Stimulated activated CD8-positive, alpha-beta memory T cell treated with anti-CD3 and anti-CD28 coated beads, Interleukin-4, amount 100 ng/mL, for 4 hours (primary cell): ENCODE measurements around the gene BTG2.
"Not testable (repeated sequence)": the region's sequence is repeated elsewhere in the genome, so short reads cannot be mapped to it uniquely, and the experiment has no call there.

ENCODE experiments used
- DNase-seq, 2 donors: peaks; one replicate each; pipeline ENCODE4 v3.0.0-alpha.2; 2020; ENCODE audit warnings: low read depth in 2 of 2, low spot score in 1 of 2

BTG2 gene

DNA sequence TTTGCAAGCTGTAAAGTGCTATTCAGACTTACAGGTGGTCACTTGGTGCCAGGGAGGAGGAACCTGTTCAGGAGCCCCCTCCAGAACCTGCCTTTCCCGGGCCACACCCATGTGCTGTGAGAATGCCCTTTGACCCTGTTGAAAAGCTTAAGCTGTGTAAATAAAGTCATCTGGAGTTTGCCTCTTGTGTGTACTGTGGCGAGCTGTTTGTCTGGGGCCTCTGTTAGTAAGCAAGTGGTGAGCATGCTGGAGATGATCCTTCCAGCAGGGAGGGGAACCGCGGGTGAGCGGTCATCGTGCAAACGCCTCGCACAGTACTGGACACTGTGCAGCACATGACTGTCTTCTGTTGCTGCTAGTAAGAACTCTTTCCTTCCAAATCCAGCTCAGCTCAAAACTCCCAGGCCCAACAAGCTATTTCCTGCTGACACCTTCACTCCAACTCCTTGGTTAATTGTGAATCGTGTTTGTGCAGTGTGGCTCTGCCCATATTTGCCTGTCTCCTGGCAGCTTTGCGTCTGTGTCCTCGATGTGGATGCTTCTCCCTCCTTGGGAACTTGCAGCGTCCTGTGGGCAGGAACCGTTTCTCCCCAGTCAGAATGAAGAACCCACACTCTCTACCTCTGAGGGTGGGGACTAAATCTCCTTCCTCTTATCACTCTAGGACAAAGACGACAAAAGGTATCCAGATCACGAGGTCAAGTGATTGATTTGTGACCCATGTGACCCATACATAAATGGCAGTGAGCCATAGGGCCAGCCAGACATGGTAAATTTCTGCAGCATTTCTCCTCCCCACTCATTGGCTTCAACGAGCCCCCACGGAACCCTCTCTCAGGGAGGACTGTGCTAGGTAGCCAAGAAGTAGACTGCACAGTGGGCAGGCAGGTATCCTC, 13.9 kb upstream of the BTG2 start:
- no peak for DNase-seq

DNA sequence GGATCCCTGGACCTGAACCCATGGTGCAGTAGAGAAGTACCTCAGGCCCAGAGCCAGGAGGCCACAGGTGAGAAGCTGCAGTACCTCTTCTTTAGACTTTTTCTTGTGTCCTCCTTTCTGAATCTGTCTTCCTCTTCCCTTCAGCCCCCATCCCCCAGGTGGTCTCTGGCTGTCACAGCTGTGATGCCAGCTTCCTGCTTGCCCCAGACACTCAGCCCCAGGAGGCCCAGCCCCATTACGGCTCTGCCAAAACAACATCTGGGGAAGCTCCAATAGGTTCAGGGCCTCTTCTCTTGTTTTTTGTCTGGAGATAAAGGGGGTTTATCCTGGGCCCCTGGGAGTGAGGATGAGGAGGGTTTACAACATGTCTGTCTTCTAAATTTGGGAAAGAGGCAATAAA, 9.5 kb upstream of the BTG2 start:
- DNase-seq: no peak

DNA sequence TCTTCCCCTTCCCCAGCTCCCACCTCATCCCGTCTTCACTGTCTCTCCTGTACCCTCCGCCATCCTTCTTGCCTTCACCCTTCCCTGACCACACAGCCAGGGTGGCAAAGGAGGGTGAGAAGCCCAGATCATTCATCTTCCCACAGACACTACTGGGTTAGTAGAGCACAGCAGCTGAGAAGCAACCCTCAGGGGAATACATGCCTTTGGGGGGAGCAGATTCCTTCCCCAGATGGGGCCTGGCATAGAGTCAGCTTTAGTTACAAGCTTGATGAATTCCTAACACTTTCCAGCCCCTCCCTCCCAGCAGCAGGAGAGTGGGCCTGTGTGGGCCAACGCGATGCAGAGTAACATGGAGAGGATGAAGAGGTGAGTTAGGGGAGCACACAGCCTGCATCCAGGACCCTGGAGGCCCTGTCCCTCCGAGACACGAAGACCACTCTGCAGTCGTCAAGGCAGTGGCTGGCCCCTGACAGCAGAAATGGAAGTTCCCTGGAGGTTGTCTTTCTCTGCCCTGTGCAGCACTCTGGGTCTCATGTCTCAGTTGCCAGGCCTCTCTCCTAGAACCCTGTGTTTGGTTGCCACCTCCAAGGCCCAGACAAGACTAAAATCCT, 8.8 kb upstream of the BTG2 start:
- no peak for DNase-seq

DNA sequence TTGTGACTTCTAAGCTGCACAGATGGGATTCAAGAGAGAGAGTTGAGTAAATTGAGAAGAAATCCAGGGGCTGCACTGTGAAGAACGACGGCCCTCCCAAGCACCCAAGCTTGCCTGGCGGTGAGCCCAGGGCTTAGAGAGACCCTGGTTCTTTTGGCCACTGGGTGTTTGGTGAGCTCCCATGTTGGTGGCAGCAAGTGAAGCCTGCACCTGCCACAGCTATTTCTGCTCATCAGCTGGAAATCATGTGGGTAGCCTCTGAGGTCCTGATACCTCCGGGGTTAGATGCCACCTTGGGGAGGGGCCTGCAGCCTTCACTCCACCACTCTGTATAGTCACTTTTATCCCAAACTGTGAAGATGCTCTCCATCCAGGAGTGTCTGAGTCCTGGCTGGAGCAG, 6.2 kb upstream of the BTG2 start:
- no peak for DNase-seq

DNA sequence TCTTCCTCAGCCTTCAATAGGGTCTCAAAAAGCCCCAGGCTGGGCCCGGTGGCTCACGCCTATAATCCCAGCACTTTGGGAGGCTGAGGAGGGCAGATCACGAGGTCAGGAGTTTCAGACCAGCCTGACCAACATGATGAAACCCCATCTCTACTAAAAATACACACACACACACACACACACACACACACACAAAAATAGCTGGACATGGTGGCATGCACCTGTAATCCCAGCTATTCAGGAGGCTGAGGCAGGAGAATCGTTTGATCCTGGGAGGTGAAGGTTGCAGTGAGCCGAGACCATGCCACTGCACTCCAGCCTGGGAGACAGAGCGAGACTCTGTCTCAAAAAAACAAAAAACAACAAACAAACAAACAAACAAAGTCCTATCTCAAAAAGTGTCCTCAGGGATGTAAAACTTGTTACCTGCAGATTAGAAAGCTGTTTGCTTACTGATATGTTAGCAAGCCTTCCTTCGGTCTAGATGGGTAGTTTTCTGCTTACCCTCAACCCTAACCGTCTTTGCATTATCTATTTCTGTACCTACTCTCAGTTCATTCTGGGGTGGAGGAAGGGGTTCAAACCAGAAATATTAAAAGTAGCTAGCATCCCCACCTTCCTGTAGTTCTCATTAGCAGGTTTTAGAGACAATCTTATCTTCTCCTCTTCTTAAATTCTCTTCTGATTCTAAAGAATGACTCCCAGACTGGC, 5.4 kb upstream of the BTG2 start:
- DNase-seq: not testable (repeated sequence)

DNA sequence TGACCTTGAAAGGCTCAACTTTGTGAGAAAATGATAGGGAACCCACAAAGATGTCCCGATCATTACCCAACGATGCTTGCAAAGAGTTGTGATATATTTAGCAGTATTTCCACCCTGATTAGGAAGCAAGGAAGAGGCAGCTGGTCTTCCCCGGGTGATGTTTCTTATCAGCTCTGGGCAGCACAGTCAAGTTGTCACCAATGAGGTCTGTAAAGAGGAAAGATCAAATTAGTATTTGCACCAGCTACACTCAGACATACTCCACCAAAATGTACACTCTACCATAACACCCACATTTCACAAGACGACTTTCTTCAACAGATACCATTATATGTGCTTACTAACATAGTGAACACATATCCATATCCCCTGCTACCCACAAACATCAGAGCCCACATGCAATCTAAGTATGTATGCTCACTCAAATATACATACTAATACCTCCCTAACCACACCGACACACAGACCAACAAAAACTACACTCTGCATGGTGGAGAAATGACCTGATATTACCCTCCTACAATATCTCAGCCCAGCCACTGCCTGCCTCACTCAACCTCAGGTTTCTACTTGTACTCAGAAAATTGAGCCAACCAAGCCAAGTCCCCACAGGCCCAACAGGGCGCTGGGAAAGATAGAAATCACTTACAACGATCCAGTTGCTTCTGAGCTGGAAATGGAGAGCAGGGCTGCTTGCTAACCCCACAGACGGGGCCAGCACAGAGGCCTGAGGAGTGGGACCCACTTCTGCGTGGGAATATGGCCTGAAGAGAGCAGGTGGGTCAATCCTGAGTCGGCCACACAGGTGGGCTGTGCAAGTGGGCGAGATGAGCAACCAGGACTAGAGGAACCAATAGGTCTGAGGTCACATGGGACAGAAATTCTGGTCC, 4.6 kb upstream of the BTG2 start:
- DNase-seq: no peak

DNA sequence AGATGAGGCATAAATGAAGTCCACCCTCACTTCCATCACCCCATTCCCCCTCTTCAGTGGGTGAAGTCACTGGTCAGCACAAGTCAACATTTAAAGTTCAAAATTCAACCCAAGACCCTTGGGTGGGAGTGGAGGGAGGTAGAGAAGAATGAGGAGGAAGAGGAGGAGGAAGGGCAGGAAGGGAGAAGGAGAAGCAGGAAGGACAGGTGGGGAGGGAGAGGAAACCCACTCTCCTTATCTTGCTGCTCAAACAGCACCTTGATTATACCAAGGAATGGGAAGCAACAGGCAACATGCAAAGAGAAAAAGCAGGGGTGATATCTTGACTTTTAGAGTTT, 4.0 kb upstream of the BTG2 start:
- no peak for DNase-seq

DNA sequence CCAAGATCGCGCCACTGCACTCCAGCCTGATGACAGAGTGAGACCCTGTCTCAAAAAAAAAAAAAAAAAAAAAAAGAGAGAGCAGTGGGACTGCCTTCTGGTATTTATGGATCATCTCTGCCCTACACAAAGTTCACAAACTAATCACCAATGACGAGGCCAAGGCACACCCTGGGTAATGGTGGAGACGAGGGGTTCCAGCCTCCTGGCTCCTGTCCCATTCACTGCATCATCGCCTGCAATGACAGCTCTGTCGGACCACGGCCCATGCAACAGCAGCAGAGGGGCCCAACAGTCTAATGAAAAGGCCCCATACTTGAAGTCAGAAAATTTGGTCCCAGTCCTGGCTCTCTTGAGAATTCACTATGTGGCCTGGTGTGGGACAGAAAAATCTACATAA, 2.9 kb upstream of the BTG2 start:
- DNase-seq: no peak

DNA sequence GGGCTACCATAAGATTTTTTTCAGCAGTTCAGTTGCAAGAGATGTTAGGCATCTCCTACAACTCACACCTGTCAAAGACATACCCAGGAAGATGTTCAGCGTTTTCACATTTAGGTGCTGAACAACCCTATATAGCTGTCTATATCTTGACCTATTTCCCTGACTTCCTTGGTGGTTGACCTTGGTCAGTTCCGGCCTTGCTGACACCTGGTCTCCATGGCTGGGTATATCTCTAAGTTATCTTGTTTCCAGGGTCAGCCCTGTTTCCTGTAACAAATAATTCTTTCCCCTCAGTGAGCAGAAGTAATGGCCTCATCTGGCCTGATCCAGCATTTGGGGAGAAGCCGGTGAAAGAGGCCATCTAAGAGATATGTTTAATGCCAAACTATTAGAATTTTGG, 2.4 kb upstream of the BTG2 start:
- no peak for DNase-seq

DNA sequence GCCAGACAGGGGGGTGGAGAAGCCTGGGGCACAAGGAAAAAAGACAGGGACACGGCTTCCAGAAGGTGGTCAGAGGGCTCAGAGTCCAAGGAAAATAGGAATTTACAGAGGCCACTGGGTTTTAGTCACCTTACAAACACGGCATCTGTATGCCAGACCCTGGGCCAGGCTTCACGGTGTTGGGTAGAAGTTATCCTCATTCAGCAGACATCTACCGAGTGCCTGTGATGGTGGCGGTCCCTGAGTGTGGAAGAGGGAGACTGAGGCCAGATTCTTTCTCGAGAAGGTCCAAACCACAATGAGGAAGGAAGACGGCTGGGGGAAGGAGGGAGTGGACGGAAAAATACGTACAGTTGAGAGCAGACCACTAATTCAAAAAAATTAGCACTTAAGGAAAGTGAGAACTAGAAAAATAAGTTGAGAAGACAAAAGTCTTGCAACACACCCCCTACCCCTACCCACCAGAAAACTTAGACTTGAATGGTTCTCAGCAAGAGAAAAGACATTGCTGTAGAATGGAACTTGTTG, 864 bp upstream of the BTG2 start:
- no peak for DNase-seq

DNA sequence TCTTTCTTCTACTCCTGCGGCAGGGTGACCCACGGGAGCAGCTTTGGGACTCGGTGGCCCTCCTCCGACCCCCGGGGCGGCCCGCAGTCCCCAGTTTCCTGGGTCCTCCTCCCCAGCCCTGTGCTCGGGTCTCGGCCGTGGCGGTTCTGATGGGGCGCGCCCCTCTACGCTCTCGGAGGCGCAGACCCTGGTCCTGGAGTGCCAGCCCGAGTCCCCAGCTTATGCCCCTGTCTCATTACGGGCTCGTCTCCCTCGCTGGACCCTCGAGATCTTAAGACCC, 430 bp downstream of the BTG2 start:
- no peak for DNase-seq

DNA sequence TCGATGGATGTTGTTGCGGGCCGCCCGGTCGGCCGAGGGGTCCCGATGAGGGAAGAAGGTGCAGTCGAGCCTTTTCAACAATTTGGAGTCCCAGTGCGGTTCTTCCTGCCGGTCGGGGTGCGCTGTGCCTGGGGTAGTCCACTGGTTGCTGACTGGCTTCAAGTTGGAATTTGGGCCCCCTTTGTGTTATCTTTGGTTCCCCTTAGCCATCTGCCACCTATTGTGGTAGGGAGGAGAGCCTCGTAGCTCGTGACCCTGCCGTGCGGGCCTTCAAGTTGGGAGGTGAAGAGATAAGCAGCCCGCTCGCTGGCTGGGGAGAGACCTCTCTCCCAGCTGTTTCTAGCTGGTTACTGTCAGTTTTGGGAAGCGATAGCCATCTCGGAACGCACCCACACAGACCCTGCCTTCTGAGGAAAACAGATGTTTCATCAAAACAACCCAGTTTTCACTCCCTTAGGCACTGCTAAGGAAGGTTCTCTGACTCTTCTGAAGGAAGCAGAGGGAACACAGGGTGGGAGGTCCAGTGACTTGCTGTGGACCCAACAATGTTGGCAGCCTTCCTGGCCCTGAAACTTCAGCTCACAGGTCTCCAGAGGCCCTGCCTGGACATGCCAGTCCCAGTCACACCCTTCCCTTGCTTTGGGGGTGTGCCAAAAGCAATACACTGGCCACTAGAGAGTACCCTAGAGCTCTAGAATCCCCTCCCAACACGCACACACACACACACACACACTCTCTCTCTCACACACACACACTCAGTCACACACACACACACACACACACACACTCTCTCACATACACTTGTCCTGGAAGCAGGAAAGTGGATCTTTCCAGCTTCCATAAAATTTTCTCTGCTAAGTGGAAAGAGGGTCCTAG, 1.0 kb downstream of the BTG2 start:
- DNase-seq: no peak

DNA sequence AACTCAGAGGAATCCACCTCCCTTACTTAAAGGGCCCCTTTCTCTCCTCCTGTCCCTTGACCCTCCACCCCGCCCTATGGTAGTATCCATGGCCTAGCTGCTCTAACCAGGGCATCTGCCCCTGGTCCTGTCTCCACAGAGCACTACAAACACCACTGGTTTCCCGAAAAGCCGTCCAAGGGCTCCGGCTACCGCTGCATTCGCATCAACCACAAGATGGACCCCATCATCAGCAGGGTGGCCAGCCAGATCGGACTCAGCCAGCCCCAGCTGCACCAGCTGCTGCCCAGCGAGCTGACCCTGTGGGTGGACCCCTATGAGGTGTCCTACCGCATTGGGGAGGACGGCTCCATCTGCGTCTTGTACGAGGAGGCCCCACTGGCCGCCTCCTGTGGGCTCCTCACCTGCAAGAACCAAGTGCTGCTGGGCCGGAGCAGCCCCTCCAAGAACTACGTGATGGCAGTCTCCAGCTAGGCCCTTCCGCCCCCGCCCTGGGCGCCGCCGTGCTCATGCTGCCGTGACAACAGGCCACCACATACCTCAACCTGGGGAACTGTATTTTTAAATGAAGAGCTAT, 1.7 kb downstream of the BTG2 start:
- no peak for DNase-seq

DNA sequence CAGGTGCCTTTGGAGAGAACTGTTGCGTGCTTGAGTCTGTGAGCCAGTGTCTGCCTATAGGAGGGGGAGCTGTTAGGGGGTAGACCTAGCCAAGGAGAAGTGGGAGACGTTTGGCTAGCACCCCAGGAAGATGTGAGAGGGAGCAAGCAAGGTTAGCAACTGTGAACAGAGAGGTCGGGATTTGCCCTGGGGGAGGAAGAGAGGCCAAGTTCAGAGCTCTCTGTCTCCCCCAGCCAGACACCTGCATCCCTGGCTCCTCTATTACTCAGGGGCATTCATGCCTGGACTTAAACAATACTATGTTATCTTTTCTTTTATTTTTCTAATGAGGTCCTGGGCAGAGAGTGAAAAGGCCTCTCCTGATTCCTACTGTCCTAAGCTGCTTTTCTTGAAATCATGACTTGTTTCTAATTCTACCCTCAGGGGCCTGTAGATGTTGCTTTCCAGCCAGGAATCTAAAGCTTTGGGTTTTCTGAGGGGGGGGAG, 2.4 kb downstream of the BTG2 start:
- no peak for DNase-seq

DNA sequence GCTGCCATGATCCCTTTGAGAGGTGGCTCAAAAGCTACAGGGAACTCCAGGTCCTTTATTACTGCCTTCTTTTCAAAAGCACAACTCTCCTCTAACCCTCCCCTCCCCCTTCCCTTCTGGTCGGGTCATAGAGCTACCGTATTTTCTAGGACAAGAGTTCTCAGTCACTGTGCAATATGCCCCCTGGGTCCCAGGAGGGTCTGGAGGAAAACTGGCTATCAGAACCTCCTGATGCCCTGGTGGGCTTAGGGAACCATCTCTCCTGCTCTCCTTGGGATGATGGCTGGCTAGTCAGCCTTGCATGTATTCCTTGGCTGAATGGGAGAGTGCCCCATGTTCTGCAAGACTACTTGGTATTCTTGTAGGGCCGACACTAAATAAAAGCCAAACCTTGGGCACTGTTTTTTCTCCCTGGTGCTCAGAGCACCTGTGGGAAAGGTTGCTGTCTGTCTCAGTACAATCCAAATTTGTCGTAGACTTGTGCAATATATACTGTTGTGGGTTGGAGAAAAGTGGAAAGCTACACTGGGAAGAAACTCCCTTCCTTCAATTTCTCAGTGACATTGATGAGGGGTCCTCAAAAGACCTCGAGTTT, 3.1 kb downstream of the BTG2 start:
- DNase-seq: no peak

DNA sequence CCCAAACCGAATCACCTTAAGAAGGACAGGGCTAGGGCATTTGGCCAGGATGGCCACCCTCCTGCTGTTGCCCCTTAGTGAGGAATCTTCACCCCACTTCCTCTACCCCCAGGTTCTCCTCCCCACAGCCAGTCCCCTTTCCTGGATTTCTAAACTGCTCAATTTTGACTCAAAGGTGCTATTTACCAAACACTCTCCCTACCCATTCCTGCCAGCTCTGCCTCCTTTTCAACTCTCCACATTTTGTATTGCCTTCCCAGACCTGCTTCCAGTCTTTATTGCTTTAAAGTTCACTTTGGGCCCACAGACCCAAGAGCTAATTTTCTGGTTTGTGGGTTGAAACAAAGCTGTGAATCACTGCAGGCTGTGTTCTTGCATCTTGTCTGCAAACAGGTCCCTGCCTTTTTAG, 3.6 kb downstream of the BTG2 start:
- no peak for DNase-seq

DNA sequence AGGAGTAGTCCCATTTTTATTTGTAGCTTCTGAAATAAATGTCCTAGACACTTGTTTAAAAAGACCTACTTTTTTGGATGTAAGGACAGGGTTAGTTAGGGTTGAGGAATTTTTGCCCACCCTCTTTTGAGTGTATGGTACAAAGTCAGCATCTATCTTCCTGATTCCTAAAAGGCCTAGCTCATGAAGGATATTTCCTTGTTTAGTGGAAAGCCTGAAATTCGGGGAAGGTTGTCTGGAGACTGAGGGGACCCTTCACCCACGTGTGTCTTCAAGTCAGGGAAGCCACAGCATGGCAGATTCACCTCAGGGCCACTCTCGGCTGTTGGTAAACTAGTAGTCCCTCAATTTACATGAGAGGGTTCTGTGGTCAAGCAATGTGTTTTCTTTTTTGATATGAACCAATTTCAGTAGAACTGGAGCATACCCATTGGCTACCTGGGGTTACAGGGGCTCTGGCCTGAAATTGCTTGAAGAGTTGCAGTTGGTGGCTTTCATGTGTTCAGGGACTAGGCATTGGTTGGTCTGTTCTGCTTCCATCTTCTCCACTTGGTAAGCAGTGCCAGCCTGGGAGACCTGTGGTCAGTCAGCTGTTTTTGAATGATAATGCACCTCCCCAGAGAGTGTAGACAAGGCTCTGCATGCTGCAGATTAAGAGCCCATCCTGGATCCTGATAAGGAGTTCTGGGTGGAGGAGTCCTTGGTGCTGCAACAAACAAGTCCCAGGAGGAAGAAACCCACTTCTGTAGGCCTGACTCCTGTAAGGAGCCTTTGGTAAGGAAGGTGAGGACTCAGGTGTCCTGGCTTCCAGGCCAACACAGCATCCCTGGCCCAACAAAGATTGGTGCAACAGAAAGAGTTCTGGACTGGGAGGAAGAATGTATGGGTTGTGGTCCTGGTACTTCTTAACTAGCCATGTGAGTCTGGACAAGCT, 6.3 kb downstream of the BTG2 start:
- no peak for DNase-seq

DNA sequence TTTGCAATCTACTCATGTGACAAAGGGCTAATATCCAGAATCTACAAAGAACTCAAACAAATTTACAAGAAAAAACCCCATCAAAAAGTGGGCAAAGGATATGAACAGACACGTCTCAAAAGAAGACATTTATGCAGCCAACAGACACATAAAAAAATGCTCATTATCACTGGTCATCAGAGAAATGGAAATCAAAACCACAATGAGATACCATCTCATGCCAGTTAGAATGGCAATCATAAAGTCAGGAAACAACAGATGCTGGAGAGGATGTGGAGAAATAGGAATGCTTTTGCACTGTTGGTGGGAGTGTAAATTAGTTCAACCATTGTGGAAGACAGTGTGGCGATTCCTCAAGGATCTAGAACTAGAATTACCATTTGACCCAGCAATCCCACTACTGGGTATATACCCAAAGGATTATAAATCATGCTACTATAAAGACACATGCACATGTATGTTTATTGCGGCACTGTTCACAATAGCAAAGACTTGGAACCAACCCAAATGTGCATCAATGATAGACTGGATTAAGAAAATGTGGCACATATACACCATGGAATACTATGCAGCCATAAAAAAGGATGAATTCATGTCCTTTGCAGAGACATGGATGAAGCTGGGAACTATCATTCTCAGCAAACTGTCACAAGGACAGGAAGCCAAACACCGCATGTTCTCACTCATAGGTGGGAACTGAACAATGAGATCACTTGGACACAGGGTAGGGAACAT, 8.9 kb downstream of the BTG2 start:
- DNase-seq: not testable (repeated sequence)
